ENCODE results near the gene SLC22A1.
"Not testable (repeated sequence)": the region's sequence is repeated elsewhere in the genome, so short reads cannot be mapped to it uniquely, and the experiment has no call there.

SLC22A1 gene

GRCh38 chr6:160121558-160121957 is at the start of gene SLC22A1:
SLC22A1 (plus strand) TSS chr6:160121815; CDS start chr6:160121936, 121 bp downstream.
- DNase-seq: no peak

- no peak for DNase-seq
Observed at GRCh38 chr6:160073272-160073671, 48.3 kb upstream of the SLC22A1 start.

DNA sequence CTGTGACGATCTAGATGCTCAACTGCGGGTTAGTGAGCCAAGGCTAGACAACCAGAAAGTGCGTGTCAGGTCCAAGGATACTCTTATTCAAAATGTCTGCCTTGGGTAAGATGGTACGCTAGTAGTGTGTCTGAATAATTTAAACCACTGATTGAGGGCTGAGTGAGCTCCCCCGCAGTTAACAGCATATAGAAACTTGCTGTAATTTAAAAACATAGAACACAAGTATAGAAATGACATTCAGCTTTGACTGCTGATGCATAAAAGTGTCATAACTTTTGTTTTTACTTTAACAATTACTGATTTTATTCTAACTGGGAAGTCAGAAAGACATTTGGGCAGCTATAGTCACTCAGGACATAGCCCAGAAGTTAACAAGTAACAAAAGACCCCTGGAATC is 45.6 kb upstream of the SLC22A1 start:
- no peak for DNase-seq

DNA sequence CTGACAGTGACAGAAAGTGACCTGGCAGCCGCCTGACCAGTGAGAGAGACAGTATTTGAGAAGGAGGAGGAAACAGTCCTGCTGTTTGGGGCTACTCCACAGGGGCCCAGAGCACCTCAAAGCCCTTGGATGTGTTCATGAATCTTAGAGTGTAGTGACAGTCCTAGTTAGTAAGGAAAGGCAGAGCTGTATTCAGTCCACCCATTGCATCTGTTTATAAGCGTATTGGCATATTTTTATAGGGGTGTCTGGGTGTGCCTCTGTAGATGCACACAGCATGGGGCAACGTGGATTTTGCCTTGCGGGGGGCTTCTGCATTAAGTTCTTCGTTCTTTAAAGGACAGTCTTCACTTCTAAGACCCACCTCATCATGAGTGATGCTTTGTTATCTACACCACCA is 44.6 kb upstream of the SLC22A1 start:
- DNase-seq: no peak

GRCh38 chr6:160077526-160077925 is 44.1 kb upstream of the SLC22A1 start:
- DNase-seq: peak; percentile 56

- no peak for DNase-seq
Observed at GRCh38 chr6:160078883-160079685, 42.5 kb upstream of the SLC22A1 start.

GRCh38 chr6:160079686-160080043 is 42.0 kb upstream of the SLC22A1 start:
- DNase-seq: no peak

DNA sequence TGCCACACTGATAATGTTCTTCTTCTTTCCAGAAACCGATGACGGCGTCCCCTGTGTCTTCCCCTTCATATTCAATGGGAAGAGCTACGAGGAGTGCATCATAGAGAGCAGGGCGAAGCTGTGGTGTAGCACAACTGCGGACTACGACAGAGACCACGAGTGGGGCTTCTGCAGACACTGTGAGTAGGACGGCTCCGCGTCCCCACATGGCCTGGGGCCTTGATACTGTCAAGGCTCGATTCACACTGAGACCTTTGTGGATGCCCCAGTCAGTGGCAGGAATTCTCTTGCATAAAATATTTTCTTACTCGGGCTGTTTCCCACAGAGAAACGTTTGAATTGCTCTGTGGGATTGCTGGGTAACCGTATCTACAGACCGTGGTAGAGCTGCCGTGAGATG is 41.5 kb upstream of the SLC22A1 start:
- no peak for DNase-seq

DNA sequence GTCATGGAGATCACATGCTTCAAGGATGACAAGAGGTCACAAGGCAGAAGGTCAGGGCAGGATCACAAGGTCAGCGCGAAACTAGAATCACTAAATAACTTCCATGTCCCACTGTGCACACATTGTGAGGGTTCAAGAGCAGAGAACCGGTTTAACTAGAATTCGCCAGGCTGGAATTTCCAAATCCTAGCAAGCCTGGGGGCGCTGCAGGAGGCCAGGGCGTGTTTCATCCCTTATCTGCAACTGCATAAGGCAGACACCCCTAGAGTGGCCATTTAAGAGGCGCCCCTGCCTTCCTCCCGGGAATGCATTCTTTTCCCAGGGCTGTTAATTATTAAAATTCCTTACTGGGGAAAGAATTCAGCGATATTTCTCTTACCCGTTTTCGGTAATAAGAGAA is 40.2 kb upstream of the SLC22A1 start:
- no peak for DNase-seq

DNA sequence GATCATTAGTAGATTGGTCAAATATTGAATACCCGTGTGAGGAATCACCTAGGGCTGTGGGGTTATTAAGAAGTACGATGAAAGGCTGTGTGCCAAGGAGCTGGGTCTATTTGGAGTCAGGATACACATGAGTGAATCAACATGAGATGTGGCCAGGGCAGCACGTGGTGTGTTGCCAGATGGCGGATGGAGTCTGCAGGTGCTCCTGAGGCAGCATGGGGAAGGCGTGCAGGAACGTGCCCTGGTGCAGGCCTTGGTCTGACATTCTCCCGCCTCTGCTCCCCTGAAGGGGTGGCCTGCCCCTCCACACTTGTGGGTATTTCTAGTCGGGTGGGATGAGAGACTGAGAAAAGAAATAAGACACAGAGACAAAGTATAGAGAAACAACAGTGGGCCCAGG is 39.0 kb upstream of the SLC22A1 start:
- DNase-seq: no peak

GRCh38 chr6:160084198-160084776 is 37.3 kb upstream of the SLC22A1 start:
- no peak for DNase-seq

GRCh38 chr6:160085226-160085625 is 36.4 kb upstream of the SLC22A1 start:
- no peak for DNase-seq

- DNase-seq: no peak
Observed at GRCh38 chr6:160085713-160086505, 35.7 kb upstream of the SLC22A1 start.

DNA sequence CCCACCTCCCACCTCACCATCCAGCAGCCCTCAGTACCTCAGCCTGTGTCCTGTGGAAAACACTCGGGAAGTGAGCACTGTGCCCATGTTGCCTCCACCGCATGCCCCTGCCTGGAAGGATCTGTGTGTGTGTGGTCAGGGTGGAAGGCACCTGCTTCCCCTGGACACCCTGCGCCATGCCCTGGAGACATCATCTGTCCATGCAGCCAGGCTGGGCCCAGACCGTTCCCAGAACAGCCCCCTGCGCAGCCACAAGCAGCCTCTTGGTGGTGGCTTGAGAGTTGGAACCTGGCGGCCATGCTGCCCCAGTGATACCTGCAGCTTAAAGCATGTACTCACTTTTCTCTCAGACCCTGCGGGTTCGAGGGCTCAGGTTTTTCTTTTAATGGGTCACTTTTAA is 34.9 kb upstream of the SLC22A1 start:
- no peak for DNase-seq

DNA sequence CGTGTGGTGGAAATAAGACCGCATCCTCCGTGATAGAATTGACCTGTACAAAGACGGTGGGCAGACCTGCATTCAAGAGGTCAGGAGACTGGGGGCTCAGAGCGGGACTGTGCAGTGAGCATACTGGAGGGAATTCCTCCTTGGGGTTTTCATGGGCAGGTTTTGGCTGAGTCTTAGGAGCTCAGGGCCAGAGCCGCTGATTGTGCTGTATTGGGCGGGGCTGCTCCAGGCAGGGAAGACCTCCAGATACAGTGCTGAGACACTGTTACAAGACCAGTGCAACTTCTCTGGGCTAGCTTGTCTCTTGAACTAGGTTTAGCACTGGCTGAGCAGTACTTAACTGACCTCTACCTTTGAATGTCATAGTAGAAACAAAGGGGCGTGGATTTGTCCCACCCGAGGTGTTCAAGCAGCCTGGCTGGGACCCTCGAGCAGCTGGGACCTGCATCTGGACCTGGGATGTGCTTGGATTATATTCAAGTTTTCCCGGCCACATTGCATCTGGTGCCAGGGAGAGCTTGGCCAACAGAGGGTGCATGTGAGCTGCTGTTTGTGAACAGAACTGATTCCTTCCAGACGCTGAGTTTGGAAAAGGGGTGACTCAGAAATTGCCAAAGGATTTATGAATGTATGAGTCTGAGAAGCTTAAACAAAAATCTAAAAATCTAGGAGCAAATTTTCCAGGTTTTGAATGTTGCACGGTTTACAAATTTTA is 33.4 kb upstream of the SLC22A1 start:
- peak; percentile 89 for DNase-seq

GRCh38 chr6:160088784-160089533 is 32.7 kb upstream of the SLC22A1 start:
- DNase-seq: no peak

GRCh38 chr6:160089534-160089897 is 32.1 kb upstream of the SLC22A1 start:
- no peak for DNase-seq

- not testable (repeated sequence) for DNase-seq
Observed at GRCh38 chr6:160090442-160091239, 31.0 kb upstream of the SLC22A1 start.

DNA sequence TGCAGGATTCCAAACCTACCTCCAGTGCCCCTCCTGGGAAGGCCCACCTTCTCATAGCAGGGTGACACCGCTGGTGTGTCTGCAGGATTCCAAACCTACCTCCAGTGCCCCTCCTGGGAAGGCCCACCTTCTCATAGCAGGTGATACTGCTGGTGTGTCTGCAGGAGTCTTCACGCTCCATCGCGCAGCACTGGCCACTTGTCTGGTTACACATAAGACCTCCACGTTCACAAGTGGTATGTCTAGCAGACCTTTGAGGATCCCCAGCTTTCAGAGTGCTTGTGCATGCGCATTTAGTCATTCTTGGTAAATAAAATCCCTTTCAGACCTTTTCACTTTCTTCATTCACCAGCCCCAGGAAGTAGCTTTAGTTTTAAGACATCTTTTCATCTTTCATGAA is 29.4 kb upstream of the SLC22A1 start:
- not testable (repeated sequence) for DNase-seq

DNA sequence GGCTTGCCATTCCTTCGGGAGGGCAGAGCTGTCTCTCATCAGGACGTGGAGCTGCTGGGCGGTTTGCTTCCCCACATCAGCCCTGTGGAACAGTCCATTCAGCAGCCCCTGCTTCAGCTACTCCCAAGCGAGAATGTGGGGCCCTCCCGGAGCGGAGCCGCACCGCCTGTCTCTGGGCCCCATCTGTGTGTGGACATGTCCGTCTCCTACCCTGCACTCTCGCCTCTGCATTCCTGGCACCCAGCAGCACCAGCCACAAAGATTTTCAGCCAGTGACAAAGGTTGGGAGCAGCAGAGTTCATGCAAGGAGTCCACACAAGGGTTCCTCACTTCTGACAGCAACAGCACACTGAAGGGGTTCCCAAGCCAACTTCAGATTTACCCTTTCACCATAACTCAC is 29.0 kb upstream of the SLC22A1 start:
- DNase-seq: no peak

DNA sequence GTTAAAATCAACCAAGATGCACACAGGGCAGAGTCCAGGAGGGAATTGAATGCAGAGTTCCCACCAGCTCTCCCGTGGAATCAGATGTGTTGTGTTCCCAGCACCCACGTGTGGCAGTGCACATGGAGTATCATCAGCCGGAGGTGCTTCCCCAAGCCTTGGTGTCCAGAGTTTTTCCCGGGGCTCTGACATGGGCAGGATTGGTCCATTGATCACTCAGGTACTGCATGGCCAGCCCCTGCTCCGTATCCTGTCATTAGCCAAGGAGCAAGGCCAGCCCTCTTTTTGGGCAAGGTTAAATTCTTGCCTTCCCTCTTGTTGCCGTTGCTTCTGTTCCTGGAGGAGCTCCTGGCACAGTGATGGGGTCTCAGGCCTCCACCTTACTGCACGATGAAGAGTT is 28.6 kb upstream of the SLC22A1 start:
- no peak for DNase-seq

DNA sequence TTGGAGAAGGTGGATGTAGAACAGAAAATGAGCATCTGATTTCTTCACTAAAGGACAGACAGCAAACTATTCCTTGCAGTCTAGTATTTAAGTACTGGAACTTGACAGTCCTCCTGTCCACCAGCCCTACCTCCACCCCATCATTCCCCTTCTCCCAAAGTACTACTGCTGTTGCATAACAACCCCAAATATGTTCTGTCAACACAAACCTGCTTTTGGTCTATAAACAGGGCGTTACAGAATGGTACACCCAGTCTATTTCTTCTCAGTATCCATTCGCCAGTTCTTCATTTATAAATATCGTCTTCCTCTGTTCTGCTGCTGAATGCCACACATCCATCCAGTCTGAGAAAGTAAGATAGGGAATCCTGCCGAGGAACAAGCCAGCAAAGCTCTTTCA is 27.7 kb upstream of the SLC22A1 start:
- no peak for DNase-seq
